Stimulated activated CD8-positive, alpha-beta memory T cell treated with anti-CD3 and anti-CD28 coated beads, Interleukin-2, amount 100 ng/mL, for 1 hour (primary cell): ENCODE results near the gene CDK19.
"Not testable (repeated sequence)": the region's sequence is repeated elsewhere in the genome, so short reads cannot be mapped to it uniquely, and the experiment has no call there.

Source experiments
- DNase-seq, 2 donors: peaks; one replicate each; pipeline ENCODE4 v3.0.0-alpha.2; 2020; ENCODE audit warnings: low read depth in 2 of 2

CDK19 gene

DNA sequence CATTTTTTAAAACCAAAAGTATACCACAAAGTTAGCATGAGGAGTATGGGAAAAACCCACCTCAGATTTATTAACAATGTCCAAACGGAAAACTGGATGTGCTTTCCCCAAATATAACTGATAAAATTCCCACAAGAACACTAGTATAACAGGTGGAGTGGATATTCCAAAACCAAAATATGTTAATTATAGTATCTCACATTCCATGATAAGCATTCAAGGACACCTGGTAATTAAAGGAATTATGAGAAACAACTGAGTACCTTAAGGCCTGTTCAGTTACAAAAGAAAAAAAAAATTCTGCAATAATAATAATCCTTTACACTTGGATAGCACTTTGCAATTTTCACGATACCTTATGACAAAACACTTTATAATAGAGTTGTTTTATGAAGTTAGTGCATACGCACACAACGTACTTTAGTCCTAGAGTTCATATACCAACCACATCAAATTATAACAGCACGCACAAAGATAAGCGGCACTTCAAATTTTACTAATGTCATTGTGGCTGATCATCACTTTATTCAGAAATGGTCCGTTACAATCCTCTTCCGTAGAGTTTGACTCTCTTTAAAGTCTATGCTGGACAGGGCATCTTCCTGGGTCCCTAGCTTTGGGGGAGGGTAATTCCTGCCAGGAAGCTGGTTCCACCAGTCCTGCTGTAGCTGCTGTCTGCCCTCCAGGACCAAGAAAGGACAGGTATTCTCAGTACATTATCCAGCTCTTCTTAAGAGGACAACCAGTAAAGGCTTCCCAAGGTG is 1.7 kb downstream of the CDK19 start:
- DNase-seq, result no peak

DNA sequence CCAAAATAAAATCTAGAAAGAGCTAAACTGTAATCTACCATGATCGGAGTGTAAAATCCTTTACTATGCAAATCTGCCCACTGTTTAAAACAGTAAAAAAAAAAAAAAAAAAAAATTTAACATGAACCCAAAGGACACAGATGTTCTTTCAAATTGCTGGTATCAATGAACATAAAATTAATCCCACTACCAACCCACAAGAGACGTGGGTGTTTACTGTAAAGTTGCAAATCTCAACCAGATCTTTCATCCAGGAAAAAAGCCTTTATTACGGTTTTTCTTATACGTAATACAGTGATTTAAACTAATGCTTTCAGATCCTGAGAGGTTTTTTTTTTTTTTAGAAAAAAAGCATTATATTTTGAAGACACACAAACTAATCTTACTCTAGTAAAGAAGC is 2.5 kb downstream of the CDK19 start:
- no peak for DNase-seq

DNA sequence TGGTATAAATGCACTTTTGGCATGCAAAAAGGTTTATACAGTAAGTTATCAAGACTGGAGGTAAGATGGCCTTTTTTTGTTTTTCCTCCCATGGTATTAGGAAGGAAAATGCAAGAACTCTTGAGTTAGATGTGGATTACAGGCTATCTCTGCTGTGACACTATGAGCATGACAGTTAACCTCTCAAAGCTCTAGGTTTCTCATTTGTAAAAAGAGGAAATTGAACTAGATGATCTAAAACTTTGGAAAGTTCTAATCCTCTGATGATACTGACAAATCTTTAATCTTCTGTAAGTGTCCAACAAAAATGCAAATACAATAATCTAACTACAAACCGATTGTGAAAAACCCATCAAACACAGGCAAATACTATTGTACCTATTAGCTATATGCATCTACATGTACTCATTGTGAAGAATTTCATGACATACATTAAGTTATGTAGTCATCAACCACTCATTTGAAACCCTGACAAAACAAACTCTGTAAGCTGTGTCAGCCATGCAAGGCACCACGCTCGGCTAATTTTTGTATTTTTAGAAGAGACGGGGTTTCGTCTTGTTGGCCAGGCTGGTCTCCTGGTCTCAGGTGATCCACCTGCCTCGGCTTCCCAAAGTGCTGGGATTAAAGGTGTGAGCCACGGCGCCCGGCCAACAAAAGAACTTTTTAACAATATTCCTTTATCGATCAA is 4.2 kb downstream of the CDK19 start:
- no peak for DNase-seq

DNA sequence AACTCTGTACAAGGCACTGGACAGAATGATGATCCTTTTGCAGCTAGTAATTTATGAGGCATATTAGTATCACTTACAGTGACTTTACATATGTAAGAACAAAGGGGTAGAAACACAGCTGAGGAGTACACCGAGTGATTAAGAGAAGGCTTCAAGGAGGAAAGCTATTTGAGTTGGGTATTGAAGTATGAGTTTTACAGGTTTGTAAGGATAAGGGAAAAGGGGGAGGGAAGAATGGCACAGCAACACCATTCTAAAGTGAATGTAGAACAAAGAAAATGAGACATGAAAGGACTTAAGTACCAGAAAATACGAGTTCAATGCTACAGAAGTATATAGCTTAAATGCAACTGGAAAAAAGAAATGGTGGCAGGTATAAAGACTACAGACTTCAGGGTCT is 5.5 kb downstream of the CDK19 start:
- DNase-seq, result no peak

DNA sequence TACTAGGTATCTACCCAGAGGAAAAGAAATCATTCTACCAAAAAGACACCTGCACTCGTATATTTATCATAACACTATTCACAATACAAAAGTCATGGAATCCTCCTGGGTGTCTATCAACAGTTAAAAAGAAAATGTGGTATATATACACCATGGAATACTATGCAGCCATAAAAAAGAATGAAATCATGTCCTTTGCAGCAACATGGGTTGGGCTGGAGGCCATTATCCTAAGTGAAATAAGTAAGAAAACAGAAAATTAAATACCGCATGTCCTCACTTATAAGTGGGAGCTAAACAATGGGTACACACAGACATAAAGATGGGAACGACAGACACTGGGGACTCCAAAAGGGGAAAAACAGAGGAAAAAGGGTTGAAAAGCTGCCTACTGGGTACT is 13.1 kb downstream of the CDK19 start:
- DNase-seq, result not testable (repeated sequence)

DNA sequence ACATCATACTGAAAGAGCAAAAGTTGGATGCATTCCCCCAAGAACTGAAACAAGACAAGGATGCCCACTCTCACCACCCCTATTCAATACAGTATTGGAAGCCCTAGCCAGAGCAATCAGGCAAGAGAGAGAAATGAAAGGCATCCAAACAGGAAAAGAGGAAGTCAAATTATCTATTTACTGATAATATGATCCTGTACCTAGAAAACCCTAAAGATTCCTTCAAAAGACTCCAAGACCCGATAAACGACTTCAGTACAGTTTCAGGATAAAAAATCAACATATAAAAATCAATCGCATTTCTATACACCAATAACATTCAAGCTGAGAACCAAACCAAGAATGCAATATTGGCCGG is 14.5 kb downstream of the CDK19 start:
- no peak for DNase-seq

DNA sequence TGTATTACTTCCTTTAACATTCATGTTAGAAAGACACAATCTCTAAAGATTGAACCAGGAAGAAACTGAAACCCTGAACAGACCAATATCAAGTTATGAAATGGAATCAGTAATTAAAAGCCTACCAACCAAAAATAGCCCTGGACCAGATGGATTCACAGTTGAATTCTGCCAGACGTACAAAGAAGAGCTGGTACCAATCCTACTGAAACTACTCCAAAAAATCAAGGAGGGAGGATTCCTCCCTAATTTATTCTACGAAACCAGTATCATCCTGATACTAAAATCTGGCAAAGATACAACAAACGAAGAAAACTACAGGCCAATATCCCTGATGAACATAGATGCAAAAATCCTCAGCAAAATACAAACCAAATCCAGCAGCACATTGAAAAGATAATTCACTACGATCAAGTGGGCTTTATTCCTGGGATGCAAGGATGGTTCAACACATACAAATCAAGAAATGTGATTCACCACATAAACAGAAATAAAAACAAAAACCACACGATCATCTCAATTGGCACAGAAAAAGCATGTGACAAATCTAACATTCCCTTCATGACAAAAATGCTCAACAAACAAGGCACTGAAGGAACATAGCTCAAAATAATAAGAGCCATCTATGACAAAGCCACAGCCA is 15.0 kb downstream of the CDK19 start:
- DNase-seq, result no peak

DNA sequence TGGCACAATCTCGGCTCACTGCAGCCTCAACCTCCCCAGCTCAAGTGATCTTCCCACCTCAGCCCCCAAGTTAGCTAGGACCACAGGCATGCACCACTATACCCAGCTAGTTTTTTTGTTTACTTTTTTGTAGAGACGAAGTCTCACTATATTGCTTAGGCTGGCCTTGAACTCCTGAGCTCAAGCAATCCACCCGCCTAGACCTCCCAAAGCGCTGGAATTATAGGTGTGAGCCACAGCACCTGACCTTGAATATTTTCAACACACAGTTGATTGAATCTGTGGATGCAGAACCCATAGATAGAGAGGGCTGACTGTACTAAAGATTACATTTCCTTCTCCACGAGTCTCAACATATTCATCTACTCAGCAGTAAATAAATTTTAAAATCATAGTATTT is 15.6 kb downstream of the CDK19 start:
- DNase-seq, result no peak

DNA sequence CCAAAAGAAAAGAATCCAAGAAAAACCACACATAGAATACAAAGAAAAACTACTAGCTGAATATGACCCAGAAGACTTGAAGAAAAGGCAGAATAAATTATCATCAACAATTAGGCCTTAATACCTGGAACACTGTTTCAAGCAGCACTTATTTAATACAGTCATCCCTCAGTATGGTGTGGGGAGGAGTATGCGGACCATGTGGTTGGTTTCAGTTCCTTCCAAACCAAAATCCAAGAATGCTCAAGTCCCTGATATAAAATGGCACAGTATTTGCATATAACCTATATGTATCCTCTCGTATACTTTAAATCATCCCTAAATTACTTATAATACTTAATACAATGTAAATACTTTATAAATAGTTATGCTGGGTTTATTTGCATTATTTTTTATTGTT is 16.1 kb downstream of the CDK19 start:
- DNase-seq, result no peak

DNA sequence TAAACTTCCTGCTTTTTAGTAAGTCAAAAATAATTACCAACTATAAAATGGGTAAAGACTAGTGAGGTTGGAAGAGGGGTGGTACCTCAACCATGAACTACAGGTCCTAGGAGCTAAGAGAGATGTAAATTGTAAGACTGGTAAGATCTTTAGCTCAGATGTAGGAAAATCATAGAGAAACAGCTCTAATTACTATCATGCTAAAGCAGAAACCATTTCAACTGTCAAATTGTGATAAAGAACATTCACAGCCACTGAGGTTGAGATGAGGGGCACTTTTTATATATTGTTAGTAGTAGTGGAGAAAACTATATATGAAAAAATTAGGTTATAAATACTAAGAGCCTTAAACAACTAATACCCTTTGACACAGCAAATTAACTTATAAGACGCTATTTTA is 20.0 kb downstream of the CDK19 start:
- DNase-seq, result no peak

DNA sequence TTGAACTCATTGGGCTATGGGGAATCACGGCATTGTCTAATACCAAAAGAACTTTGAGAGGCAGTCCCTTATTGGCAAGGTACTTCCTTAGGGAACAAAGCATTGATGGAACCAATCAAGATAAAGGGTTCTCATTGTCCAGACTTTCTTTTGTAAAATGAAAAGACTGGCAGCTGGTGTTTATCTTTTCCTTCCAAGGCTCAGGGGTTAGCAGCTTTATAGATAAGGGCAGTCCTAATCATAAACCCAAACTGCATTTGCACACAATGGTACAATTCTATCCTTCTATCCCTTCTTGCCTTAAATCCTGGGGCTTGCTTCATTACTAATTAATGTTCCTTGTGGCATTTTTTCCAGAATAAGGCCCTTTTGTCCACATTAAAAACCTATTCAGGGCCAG is 28.6 kb downstream of the CDK19 start:
- no peak for DNase-seq

DNA sequence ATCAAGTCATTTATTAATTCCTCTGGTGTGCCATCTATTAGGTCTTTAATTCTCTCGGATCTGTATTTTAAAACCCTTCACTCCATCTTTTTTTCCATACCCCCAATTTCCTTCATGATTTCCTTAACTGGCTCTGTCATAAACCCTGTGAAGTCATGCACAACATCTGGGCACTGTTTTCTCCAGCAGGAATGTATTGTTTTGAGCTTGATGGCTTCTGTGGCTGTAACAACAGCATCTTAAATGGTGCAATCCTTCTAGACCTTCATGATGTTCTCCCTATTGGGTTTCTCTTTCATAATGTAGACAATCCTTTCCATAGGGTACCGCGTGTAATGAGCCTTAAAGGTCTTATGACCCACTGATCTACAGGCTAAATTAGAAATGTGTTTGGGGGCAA is 29.0 kb downstream of the CDK19 start:
- no peak for DNase-seq

DNA sequence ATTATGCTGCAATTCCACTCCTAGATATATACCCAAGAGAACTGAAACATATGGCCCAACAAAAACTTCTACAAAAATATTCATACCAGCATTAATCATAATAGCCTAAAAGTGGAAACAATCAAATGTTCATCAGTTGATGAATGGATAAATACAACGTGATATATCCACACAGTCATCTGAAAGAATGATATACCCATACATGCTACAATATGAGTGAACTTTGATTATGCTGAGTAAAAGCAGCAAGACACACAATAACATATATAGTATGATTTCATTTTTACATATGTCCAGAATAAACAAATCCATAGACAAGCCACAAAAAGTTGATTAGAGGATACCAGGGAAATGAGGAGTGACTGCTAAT is 30.7 kb downstream of the CDK19 start:
- no peak for DNase-seq

DNA sequence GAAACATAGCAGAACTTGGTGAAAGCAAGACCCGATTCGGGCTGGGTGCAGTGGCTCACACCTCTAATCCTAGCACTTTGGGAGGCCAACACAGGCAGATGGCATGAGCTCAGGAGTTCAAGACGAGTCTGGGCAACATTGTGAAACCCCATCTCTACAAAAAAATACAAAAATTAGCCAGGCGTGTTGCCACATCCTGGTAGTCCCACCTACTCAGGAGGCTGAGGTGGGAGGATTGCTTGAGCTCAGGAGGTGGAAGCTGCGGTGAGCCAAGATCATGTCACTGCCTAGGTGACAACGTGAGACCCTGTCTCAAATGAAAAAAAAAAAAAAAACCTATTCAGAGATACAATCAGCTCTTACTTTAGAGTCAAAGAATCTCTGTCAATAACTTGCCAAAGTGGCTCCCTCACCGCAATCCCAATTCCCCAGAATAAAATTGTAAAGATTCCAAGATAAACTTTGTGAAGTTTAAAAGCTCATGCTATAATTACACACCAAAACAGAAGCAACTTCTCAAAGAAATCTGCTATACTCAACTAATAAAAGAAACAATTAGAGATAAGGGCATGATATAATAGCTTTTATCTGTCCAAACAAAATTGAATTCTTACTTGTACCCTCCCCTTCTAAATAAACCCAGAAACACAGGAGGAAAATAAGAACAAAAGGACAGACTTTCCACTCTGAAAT is 33.6 kb downstream of the CDK19 start:
- no peak for DNase-seq

DNA sequence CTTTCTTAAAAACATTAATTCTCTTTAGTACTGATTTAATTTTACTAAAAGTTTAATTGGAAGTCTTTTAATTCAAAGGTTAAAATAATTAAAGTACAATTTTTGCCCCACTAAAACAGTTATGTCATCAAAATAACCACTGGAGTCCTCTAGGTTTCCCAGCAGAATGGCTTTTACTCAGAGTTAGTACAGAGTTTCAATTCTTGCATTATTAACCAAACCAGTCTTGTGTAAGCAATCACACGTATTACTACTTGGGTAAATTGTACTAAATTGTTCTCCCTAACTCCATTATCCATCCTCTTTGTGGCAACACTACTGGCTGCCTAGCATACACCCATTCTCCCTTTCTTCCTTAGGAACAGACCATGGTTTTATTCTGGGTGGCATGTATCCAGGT is 36.9 kb downstream of the CDK19 start:
- no peak for DNase-seq

DNA sequence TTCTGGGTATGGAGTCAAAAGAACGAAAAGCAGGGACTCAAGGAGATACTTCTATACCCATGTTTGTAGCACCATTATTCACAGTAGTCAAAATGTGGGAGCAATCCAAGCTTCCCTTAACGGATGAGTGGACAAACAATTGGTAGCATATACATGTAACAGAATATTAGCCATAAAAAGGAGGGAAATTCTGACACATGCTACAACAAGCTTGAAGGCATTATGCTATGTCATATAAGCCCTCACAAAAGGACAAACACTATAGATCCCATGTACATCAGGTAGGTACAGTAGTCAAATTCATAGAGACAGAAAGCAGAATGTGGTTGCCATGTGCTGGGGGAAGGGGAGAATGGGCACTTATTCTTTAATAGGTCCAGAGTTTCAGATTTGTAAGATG is 37.6 kb downstream of the CDK19 start:
- no peak for DNase-seq

DNA sequence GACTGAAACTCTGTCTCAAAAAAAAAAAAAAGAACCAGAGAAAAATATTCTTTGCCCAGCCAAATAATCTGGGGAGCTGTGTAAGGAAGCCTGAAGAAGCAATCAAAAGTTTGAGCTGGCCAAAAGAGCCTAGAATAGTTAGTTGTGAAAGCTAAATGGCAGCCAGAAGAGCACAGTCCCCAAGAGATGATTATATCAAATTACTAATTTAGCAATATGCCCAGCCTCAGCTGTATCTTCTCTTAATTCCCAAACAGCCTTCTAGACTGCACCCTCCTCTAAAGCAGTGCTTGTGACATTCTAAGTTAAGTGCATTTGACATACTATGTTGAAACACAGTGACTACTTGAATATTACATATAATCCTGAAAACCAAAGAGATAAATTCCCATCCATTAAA is 38.9 kb downstream of the CDK19 start:
- no peak for DNase-seq

DNA sequence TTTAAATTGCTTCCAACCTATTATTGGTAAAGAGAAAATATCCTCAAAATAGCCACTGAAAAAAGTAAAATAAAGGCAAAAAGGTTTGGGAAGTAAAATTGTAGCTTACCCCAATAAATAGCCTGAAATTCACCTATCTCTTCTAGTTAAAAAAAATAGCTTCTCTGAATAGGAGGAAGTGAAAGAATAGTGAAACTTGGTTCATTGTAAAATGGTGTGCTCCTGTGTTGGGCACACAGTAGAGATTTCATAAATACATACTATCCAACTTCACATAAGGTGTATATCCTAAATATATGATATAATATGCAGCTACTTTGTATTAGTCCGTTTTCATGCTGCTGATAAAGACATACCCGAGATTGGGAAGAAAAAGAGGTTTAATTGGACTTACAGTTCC is 45.3 kb downstream of the CDK19 start:
- DNase-seq, result no peak

DNA sequence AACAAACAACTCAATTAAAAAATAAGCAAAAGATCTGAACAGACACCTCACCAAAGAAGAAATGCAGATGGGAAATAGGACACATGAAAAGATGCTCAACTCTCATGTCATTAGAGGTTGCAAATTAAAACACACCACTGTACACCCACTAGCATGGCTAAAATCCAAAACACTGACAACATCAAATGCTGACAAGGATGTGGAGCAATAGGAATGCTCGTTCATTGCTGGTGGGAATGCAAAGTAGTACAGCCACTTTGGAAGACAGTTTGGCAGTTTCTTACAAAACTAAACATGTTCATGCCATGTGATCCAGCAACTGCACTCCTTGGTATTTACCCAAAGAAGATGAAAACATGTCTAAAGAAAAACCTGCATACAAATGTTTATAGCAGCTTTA is 47.2 kb downstream of the CDK19 start:
- DNase-seq, result no peak

DNA sequence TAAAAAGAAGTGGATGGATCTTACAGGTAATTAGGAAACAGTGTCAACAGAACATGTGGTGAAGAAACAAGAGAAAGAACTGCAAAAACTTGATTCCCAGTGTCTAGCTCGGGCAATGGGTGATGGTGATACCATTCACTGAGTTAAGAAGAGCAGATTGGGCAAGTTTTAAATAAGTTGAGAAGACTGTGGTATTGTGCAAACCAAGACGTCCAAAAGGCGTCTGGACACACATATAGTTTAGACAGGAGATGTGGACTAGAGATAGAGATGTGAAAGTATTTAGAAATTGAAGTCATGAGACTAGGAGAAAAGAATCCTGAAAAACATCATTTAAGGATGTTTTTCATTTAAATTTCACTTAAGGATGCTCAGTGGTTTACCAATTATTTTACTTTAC is 53.9 kb downstream of the CDK19 start:
- DNase-seq, result no peak

DNA sequence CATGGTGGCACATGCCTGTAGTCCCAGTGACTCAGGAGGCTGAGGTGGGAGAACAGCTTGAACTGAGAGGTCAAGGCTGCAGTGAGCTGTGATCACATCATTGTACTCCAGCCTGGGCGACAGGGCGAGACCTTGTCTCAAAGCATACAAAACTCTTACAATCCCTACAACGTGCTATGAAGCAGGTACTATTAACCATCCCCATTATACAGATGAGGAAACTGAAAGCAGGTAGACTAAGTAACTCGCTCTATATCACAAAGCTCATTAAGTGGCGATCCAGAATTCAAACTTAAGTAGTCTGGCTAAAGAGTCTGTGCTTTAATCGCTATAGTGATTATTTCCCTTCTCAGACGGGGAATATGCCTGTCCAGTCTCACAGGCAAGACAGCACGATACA is 54.7 kb downstream of the CDK19 start:
- no peak for DNase-seq

DNA sequence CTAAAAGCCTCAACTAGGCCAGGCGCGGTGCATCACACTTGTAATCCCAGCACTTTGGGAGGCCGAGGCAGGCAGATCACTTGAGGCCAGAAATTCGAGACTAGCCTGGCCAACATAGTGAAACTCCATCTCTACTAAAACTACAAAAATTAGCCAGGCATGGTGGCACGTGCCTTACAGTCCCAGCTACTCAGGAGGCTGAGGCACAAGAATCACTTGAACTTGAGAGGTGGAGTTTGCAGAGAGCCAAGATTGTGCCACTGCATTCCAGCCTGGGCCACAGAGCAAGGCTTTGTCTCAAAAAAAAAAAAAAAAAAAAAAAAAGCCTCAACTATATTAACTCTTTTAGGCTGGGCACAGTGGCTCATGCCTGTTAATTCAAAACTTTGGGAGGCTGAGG is 55.2 kb downstream of the CDK19 start:
- not testable (repeated sequence) for DNase-seq

DNA sequence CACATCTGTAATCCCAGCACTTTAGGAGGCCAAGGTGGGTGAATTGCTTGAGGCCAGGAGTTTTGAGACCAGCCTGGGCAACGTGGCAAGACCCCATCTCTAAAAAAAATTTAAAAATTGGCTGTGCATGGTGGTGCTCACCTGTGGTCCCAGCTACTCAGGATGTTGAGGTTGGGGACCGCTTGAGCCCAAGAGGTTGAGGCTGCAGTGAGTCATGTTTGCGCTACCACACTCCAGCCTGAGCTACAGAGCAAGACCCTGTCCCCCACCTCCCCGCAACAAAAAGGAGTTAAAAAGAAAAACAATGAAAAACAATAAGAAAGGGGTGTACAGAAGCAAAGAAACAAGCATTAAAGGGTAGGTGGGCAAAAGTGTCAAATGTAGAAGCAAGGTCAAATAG is 57.3 kb downstream of the CDK19 start:
- no peak for DNase-seq
